ENCODE results near the gene MRPL34.
"Not testable (repeated sequence)": the region's sequence is repeated elsewhere in the genome, so short reads cannot be mapped to it uniquely, and the experiment has no call there.

The MRPL34 gene

GRCh38 chr19:17305517-17306284, at the start of gene MRPL34:
MRPL34 (plus strand) TSS chr19:17305872; CDS start chr19:17305893, 21 bp downstream.
- peak; percentile 84 to 86 for DNase-seq (ENCODE audit: low read depth in 2 of 2)

GRCh38 chr19:17256130-17256529, 49.5 kb upstream of the MRPL34 start:
- DNase-seq (ENCODE audit: low read depth in 2 of 2) = no peak

GRCh38 chr19:17259118-17259780, 46.4 kb upstream of the MRPL34 start:
- no peak for DNase-seq (ENCODE audit: low read depth in 2 of 2)

- no peak for DNase-seq (ENCODE audit: low read depth in 2 of 2)
Measured at GRCh38 chr19:17259934-17260333, 45.7 kb upstream of the MRPL34 start.

- DNase-seq (ENCODE audit: low read depth in 2 of 2) = peak; percentile 75 to 81
Measured at GRCh38 chr19:17260842-17261325, 44.8 kb upstream of the MRPL34 start.

- no peak for DNase-seq (ENCODE audit: low read depth in 2 of 2)
Measured at GRCh38 chr19:17262557-17262956, 43.1 kb upstream of the MRPL34 start.

GRCh38 chr19:17263712-17264640, 41.7 kb upstream of the MRPL34 start:
- no peak for DNase-seq (ENCODE audit: low read depth in 2 of 2)

GRCh38 chr19:17264641-17264979, 41.1 kb upstream of the MRPL34 start, which contains the start of gene USHBP1:
USHBP1 (minus strand) TSS chr19:17264745; CDS start chr19:17264299, 446 bp downstream.
- no peak for DNase-seq (ENCODE audit: low read depth in 2 of 2)

- no peak for DNase-seq (ENCODE audit: low read depth in 2 of 2)
Measured at GRCh38 chr19:17266026-17266425, 39.6 kb upstream of the MRPL34 start.

GRCh38 chr19:17266589-17266974, 39.1 kb upstream of the MRPL34 start:
- no peak for DNase-seq (ENCODE audit: low read depth in 2 of 2)

- peak; percentile 77 to 80 for DNase-seq (ENCODE audit: low read depth in 2 of 2)
Measured at GRCh38 chr19:17266975-17267788, 38.5 kb upstream of the MRPL34 start, which contains the start of gene BABAM1. BABAM1 (plus strand) TSS chr19:17267443; CDS start chr19:17268807, 1,364 bp downstream.

- DNase-seq (ENCODE audit: low read depth in 2 of 2) = no peak
Measured at GRCh38 chr19:17268754-17269153, 36.9 kb upstream of the MRPL34 start.

- not testable (repeated sequence) for DNase-seq (ENCODE audit: low read depth in 2 of 2)
Measured at GRCh38 chr19:17274892-17275291, 30.8 kb upstream of the MRPL34 start.

- no peak for DNase-seq (ENCODE audit: low read depth in 2 of 2)
Measured at GRCh38 chr19:17275441-17276175, 30.1 kb upstream of the MRPL34 start.

GRCh38 chr19:17279436-17279835, 26.2 kb upstream of the MRPL34 start:
- no peak for DNase-seq (ENCODE audit: low read depth in 2 of 2)

GRCh38 chr19:17281391-17282304, 24.0 kb upstream of the MRPL34 start, which contains the start of gene ANKLE1:
ANKLE1 (plus strand) TSS chr19:17281901; CDS start chr19:17281921, 20 bp downstream.
- no peak for DNase-seq (ENCODE audit: low read depth in 2 of 2)

- peak; percentile 54 to 70 for DNase-seq (ENCODE audit: low read depth in 2 of 2)
Measured at GRCh38 chr19:17282488-17283125, 23.1 kb upstream of the MRPL34 start.

- no peak for DNase-seq (ENCODE audit: low read depth in 2 of 2)
Measured at GRCh38 chr19:17283504-17283996, 22.1 kb upstream of the MRPL34 start.

All from stimulated activated CD8-positive, alpha-beta memory T cell treated with anti-CD3 and anti-CD28 coated beads, Interleukin-7, amount 100 ng/mL, for 1 hour (primary cell).